ENCODE data around the gene RASGEF1B. TPM values are rescaled to one million over a fixed set of nuclear protein-coding genes. Genes with fewer than 3 reads are reported as not detected.

RASGEF1B gene
- total RNA-seq, 2 experiments from 2014 or later, result 4.4 to 4.6 TPM

DNA sequence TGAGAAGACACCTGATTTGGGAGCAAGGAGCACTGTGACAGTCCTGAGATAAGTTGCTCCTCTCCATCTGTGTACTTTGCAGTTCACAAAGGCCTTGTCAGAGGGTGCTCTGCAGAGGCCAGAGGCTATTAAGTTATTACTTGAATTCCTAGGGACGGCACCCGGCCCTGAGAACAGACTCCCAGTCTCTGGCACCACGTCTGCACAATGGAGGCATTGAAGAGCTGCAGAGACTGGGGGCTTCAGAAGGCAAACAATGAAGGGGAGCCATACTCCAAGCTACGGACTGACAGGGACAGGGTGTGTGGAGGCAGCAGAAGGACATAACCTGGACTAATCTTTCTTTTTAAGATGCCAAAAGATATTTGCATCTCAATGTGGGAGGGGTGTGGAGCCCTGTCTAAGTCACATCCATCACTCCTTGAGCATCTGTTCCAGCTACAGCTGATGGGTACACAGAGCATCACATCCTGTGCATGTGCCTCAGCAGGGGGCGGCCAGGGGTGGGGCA lies 11.5 kb downstream of the RASGEF1B start:
- POLR2A ChIA-PET, result no interaction called here
- DNase-seq, result no peak

GRCh38 chr4:81459228-81459627 lies 12.5 kb downstream of the RASGEF1B start:
- no peaks in the 10 kb centered on the region for H3K9me3 Mint-ChIP-seq

More for the DNA sequence above, 11.5 kb downstream of the RASGEF1B start:
- no peaks in the 10 kb centered on the region for H3K9me3 Mint-ChIP-seq
- intact Hi-C loops (cut with micrococcal nuclease), result no loop called here
- CTCF ChIA-PET, result interaction anchor here (0.9 to 3.6 kb wide), 3 partner anchors 7 to 54 kb away, joined by 3 to 13 read pairs (median 4); partner anchors contain the start of gene RASGEF1B
- H3K27ac Mint-ChIP-seq, result no peak overlapping the region
- no peaks in the 10 kb centered on the region for H3K27me3 Mint-ChIP-seq
- H3K36me3 Mint-ChIP-seq, result peaks cover 17% of the 10 kb centered on the region
- H3K4me3 Mint-ChIP-seq, result no peak overlapping the region
- peaks cover 10% of the 10 kb centered on the region for H3K4me1 Mint-ChIP-seq (ENCODE audit: low read depth)

GRCh38 chr4:81457921-81458520 lies 13.7 kb downstream of the RASGEF1B start:
- CTCF ChIA-PET, result interaction anchor here (1.1 to 3.6 kb wide), 2 partner anchors 10 to 12 kb away, joined by 4 to 13 read pairs; no protein-coding TSS in a partner anchor
- Mint-ChIP-seq H3K9me3 (no peaks in the 10 kb centered on the region), H3K4me1 (ENCODE audit: low read depth) (peaks cover 12% of the 10 kb centered on the region), H3K4me3 (no peak overlapping the region), H3K27ac (no peak overlapping the region), H3K27me3 (no peaks in the 10 kb centered on the region), H3K36me3 (peaks cover 28% of the 10 kb centered on the region)
- no peak for DNase-seq
- intact Hi-C loops (cut with micrococcal nuclease), result no loop called here
- POLR2A ChIA-PET, result no interaction called here

More at GRCh38 chr4:81459228-81459627, 12.5 kb downstream of the RASGEF1B start:
- DNase-seq, result no peak
- POLR2A ChIA-PET, result no interaction called here
- H3K27ac Mint-ChIP-seq, result no peak overlapping the region
- no peak overlapping the region for H3K4me3 Mint-ChIP-seq
- no peaks in the 10 kb centered on the region for H3K27me3 Mint-ChIP-seq
- intact Hi-C loops (cut with micrococcal nuclease), result no loop called here
- peaks cover 19% of the 10 kb centered on the region for H3K4me1 Mint-ChIP-seq (ENCODE audit: low read depth)
- peaks cover 19% of the 10 kb centered on the region for H3K36me3 Mint-ChIP-seq
- CTCF ChIA-PET, result interaction anchor here (0.9 to 3.6 kb wide), 3 partner anchors 8 to 53 kb away, joined by 3 to 13 read pairs (median 4); partner anchors contain the start of gene RASGEF1B

- H3K4me3 Mint-ChIP-seq, result no peak overlapping the region
- no peaks in the 10 kb centered on the region for H3K9me3 Mint-ChIP-seq
- no peak overlapping the region for H3K27ac Mint-ChIP-seq
- POLR2A ChIA-PET, result no interaction called here
- CTCF ChIA-PET, result interaction anchor here (3.6 kb wide), 1 partner anchor 10 kb away, joined by 13 read pairs; no protein-coding TSS in a partner anchor
- DNase-seq, result no peak
- H3K4me1 Mint-ChIP-seq (ENCODE audit: low read depth), result peaks cover 12% of the 10 kb centered on the region
- H3K36me3 Mint-ChIP-seq, result peaks cover 33% of the 10 kb centered on the region
- no peaks in the 10 kb centered on the region for H3K27me3 Mint-ChIP-seq
- intact Hi-C loops (cut with micrococcal nuclease), result no loop called here
These were observed 14.4 kb downstream of the RASGEF1B start for GRCh38 chr4:81457345-81457744.

DNA sequence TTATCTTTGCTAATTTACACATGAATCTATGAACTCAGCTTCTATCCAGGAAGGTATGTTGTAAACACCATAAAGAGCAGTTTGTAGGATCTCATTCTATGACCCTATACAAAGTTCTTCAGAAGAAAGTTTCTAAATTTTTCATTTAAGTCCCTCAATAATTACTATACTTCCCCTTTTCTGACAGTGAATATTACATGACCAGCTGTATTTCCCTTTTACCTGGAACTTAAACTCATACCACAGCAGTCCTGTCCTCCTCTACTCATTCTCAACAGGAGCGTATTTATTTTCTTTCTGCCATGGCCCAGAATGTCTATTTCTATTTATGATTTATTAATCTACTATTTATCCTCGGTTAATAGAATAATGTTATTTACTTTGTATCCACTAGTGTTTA lies 15.8 kb downstream of the RASGEF1B start:
- no peaks in the 10 kb centered on the region for H3K27me3 Mint-ChIP-seq
- no peak for DNase-seq
- peaks cover 42% of the 10 kb centered on the region for H3K36me3 Mint-ChIP-seq
- peaks cover 11% of the 10 kb centered on the region for H3K4me1 Mint-ChIP-seq (ENCODE audit: low read depth)
- H3K9me3 Mint-ChIP-seq, result no peaks in the 10 kb centered on the region
- CTCF ChIA-PET, result interaction anchor here (1.0 to 1.2 kb wide), 2 partner anchors 11 to 49 kb away, joined by 3 to 4 read pairs; no protein-coding TSS in a partner anchor
- no peak overlapping the region for H3K27ac Mint-ChIP-seq
- intact Hi-C loops (cut with micrococcal nuclease), result no loop called here
- POLR2A ChIA-PET, result no interaction called here
- no peak overlapping the region for H3K4me3 Mint-ChIP-seq

DNA sequence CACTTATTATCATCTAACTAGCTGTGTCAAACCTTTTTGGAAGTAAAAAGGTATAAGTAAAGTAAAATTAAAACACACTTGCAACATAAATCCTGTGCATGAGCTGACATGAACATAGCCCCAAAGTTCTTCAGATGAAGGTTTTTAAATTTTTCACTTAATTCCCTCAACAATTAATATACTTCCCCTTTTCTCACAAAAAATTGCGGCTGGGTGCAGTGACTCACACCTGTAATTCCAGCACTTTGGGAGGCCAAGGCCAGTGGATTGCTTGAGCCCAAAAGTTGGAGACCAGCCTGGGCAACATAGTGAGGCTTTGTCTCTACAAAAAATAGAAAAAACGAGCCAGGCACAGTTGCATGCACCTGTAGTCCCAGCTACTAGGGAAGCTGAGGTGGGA lies 16.8 kb downstream of the RASGEF1B start:
- H3K27ac Mint-ChIP-seq, result no peak overlapping the region
- H3K27me3 Mint-ChIP-seq, result no peaks in the 10 kb centered on the region
- no peaks in the 10 kb centered on the region for H3K9me3 Mint-ChIP-seq
- peaks cover 11% of the 10 kb centered on the region for H3K4me1 Mint-ChIP-seq (ENCODE audit: low read depth)
- H3K36me3 Mint-ChIP-seq, result peaks cover 42% of the 10 kb centered on the region
- intact Hi-C loops (cut with micrococcal nuclease), result loop anchor here (5.0 kb wide), 1 partner anchor 48 kb away; no protein-coding TSS in a partner anchor
- ChIA-PET POLR2A (no interaction called here), CTCF (interaction anchor here (0.9 kb wide), 1 partner anchor 12 kb away, joined by 5 read pairs; no protein-coding TSS in a partner anchor)
- H3K4me3 Mint-ChIP-seq, result no peak overlapping the region
- no peak for DNase-seq

DNA sequence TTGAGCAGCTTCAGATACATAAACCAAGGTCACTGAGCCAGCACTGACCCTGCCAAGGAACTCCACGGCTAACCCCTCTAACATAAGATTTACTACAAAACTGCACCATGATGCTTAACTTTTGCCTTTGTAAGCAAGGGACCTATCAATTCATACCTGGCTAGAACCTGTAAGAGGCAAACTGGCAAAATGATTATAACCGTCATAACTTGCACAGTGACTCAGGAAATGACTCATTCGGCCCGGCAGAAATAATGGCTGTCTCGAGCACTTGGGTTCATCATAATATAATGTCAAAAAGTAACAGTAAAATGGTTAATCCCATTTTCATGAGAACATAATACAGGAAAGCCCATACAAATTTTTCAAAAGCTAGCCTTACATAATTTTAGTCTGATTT lies 17.2 kb downstream of the RASGEF1B start:
- intact Hi-C loops (cut with micrococcal nuclease), result loop anchor here (5.0 kb wide), 1 partner anchor 47 kb away; no protein-coding TSS in a partner anchor
- no peak overlapping the region for H3K4me3 Mint-ChIP-seq
- POLR2A ChIA-PET, result no interaction called here
- H3K27me3 Mint-ChIP-seq, result no peaks in the 10 kb centered on the region
- H3K9me3 Mint-ChIP-seq, result no peaks in the 10 kb centered on the region
- CTCF ChIA-PET, result interaction anchor here (0.6 to 0.9 kb wide), 2 partner anchors 13 to 128 kb away, joined by 3 to 5 read pairs; no protein-coding TSS in a partner anchor
- peaks cover 42% of the 10 kb centered on the region for H3K36me3 Mint-ChIP-seq
- peak overlapping the region; percentile 21 for H3K27ac Mint-ChIP-seq
- peaks cover 11% of the 10 kb centered on the region for H3K4me1 Mint-ChIP-seq (ENCODE audit: low read depth)
- peak; percentile 72 for DNase-seq

GRCh38 chr4:81453024-81453423 lies 18.7 kb downstream of the RASGEF1B start:
- H3K4me1 Mint-ChIP-seq (ENCODE audit: low read depth), result peaks cover 11% of the 10 kb centered on the region
- no peak overlapping the region for H3K4me3 Mint-ChIP-seq
- DNase-seq, result no peak
- no peaks in the 10 kb centered on the region for H3K9me3 Mint-ChIP-seq
- no peak overlapping the region for H3K27ac Mint-ChIP-seq
- intact Hi-C loops (cut with micrococcal nuclease), result loop anchor here (5.0 kb wide), 1 partner anchor 46 kb away; no protein-coding TSS in a partner anchor
- H3K27me3 Mint-ChIP-seq, result no peaks in the 10 kb centered on the region
- ChIA-PET POLR2A (no interaction called here), CTCF (interaction anchor here (0.9 to 1.1 kb wide), 2 partner anchors 14 to 391 kb away, joined by 4 read pairs; no protein-coding TSS in a partner anchor)
- peaks cover 47% of the 10 kb centered on the region for H3K36me3 Mint-ChIP-seq

DNA sequence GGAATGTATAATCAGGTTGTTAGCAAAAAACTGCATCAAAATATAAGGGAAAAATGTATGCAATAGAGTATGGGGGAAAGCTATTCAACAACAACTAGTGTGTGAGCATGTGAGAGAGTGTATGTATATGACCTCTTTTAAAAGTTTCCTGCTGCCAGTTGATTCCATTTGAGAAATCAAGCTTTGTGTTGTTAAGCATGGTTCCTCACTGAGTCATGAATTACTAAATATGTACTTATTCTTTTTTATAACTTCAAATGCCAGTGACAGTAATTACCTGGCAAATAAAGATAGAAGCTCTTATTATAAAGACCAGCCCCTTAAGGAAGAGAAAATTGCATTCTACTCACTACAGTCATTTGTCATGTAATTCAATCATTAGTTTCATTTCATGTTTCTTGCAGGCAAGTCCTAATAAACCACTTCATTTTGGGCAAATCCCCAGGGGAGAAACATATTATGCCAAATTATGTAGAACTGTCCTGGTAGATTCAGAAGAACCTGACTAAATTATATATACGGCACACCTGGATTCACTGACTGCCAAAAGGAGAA lies 19.2 kb downstream of the RASGEF1B start:
- intact Hi-C loops (cut with micrococcal nuclease), result loop anchor here (5.0 kb wide), 1 partner anchor 45 kb away; no protein-coding TSS in a partner anchor
- peaks cover 46% of the 10 kb centered on the region for H3K36me3 Mint-ChIP-seq
- no peaks in the 10 kb centered on the region for H3K27me3 Mint-ChIP-seq
- no peak for DNase-seq
- POLR2A ChIA-PET, result no interaction called here
- CTCF ChIA-PET, result interaction anchor here (1.1 kb wide), 1 partner anchor 15 kb away, joined by 4 read pairs; no protein-coding TSS in a partner anchor
- no peak overlapping the region for H3K4me3 Mint-ChIP-seq
- H3K9me3 Mint-ChIP-seq, result no peaks in the 10 kb centered on the region
- H3K27ac Mint-ChIP-seq, result no peak overlapping the region
- H3K4me1 Mint-ChIP-seq (ENCODE audit: low read depth), result peaks cover 11% of the 10 kb centered on the region

GRCh38 chr4:81449015-81449414 lies 22.7 kb downstream of the RASGEF1B start:
- Mint-ChIP-seq H3K36me3 (peaks cover 49% of the 10 kb centered on the region), H3K4me3 (no peak overlapping the region), H3K9me3 (no peaks in the 10 kb centered on the region), H3K27me3 (no peaks in the 10 kb centered on the region), H3K4me1 (ENCODE audit: low read depth) (no peaks in the 10 kb centered on the region), H3K27ac (no peak overlapping the region)
- intact Hi-C loops (cut with micrococcal nuclease), result no loop called here
- DNase-seq, result no peak
- ChIA-PET CTCF (no interaction called here), POLR2A (no interaction called here)

GRCh38 chr4:81447566-81448229 lies 24.0 kb downstream of the RASGEF1B start:
- Mint-ChIP-seq H3K27ac (no peak overlapping the region), H3K4me3 (no peak overlapping the region), H3K27me3 (no peaks in the 10 kb centered on the region), H3K9me3 (no peaks in the 10 kb centered on the region), H3K36me3 (peaks cover 44% of the 10 kb centered on the region), H3K4me1 (ENCODE audit: low read depth) (no peaks in the 10 kb centered on the region)
- ChIA-PET CTCF (no interaction called here), POLR2A (no interaction called here)
- no peak for DNase-seq
- intact Hi-C loops (cut with micrococcal nuclease), result no loop called here

GRCh38 chr4:81446634-81447033 lies 25.1 kb downstream of the RASGEF1B start:
- Mint-ChIP-seq H3K36me3 (peaks cover 42% of the 10 kb centered on the region), H3K27me3 (no peaks in the 10 kb centered on the region), H3K27ac (no peak overlapping the region), H3K9me3 (no peaks in the 10 kb centered on the region), H3K4me1 (ENCODE audit: low read depth) (no peaks in the 10 kb centered on the region), H3K4me3 (no peak overlapping the region)
- CTCF ChIA-PET, result no interaction called here
- POLR2A ChIA-PET, result interaction anchor here (0.5 kb wide), 1 partner anchor 174 kb away, joined by 6 read pairs; no protein-coding TSS in a partner anchor
- DNase-seq, result no peak
- intact Hi-C loops (cut with micrococcal nuclease), result no loop called here

Measured in activated CD4-positive, alpha-beta memory T cell treated with anti-CD3 and anti-CD28 coated beads for 36 hours (primary cell).